NOMO-1 treated with DMSO at 0.1 percent for 48 hours (cell line): ENCODE measurements around the gene CDK2AP2.
"Not testable (repeated sequence)": the region's sequence is repeated elsewhere in the genome, so short reads cannot be mapped to it uniquely, and the experiment has no call there.

Experiments
- DNase-seq: peaks from one replicate; lab custom pipeline; 2025; ENCODE audit not compliant: unreplicated experiment; lab: John Stamatoyannopoulos, UW

CDK2AP2 gene

GRCh38 chr11:67524480-67524808 lies 16.5 kb upstream of the CDK2AP2 start:
- no peak for DNase-seq

GRCh38 chr11:67523556-67524479 lies 15.9 kb upstream of the CDK2AP2 start:
- DNase-seq = no peak

DNA sequence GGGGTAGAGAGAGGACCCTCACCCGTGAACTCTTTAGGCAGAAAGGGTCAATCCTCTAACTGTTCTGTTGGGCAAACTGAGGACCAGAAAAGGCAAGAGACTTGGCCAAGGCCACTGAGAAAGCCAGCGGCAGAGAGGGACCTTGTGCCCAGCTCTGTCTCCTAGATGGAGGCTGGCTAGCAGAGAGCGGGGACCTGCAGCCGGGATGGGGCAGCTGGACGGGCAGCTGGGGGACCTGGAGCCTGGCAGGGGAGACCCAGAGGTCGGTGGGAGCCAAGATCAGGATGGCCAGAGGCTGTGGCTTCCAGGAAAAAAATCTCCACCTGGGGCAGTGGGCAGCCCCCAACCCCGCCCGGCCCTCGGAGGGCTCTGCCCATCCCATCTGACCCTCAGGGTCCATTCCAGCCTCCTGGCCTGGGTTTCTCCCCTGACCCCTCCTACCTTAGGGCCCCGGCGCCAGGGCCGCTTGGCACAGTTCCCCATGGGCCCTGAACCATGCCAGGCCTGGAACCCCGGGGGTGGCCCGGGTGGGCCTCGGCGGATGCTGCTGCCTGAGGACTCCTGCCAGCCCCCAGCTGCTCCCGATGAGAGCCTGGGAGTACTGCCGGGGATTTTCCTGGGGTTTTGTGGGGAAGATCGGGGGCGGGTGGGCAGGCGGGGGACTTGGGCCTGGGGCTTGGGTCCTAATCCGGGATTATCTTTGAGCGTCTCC lies 15.0 kb upstream of the CDK2AP2 start, which contains the start of gene CABP2:
CABP2 (minus strand) TSS at position 603 of the 712 bp plus-strand sequence; CDS start at position 483, 120 bp downstream.
- DNase-seq = no peak

DNA sequence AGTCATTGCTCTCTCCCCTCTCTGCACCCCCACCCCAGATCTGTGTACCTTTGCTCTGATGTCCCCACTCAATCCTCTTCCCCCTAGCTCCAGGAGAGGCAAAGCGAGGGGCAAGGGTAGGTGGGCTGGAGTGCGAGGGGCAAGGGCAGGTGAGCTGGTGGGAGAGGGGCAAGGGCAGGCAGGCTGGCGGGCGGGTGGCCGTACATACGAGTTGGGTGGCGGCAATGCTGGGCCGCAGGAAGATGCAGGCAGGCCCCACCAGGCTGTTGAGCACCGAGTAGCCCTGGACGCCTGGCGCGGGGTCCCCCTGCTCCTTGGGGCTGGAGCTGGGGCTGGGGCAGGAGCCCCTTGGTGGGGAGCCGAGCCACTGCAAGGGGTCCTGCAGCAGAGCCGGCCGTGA lies 14.4 kb upstream of the CDK2AP2 start:
- no peak for DNase-seq

- no peak for DNase-seq
These were observed 14.0 kb upstream of the CDK2AP2 start for GRCh38 chr11:67521924-67522323.

DNA sequence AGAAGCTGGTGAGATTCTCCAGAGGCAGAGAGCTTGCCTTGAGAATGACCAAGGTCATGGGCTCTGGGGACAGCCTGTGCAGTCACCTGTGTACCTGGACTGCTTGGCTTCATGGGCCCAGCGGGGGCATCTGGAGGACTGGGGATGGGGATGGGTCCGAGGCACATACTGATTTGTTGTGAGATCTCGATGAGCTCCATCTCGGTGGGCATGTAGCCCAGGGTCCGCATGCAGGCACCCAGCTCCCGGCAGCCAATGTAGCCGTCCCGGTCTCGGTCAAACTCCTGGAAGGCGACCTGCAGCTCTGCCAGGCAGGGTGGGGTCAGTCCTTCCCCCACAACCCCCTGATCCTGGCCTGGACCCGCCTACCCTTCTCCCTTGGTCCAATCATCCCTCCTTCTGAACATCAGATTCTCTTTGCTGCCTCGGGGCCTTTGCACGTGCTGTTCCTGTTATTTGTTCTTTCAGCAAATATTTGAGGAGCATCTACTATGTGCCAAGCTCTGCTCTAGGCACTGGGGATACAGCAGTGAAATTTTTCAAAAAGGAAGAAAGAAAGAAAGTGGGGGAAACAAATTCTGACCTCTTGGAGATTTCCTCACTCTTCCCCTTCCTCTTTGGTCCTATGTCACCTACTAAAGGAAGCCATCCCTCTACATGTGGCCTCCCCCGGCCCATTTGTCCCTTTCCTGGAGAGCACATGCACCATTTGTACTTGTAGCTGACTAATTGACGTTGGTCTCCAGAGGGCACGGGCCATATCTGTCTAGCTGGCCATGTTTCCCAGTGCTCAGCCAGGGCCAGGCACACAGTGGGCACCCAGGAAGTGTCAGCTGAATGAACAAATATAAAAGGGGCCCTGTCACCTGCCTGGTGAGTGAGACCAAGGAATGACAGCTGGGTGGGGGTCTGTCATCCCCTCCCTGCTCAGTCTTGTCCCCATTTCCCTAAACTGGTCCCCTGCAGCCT lies 13.2 kb upstream of the CDK2AP2 start:
- DNase-seq = no peak

DNA sequence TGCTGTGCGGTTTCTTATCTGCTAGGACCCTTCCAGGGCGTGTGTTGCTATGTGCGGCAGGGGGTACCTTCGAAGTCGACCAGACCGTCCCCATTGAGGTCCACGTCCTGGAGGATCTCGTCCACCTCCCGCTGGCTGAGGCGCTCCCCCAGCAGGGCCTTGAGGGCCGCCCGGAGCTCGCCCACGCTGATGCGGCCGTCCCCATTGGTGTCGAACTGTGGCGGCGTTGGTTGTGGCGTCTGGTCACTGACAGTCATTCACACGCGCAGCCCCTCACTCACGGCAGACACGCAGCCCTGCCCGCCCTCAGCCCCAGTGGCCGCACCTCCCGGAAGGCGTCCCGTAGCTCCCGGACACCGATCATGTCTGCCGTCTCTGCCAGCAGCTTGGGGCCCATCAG lies 11.8 kb upstream of the CDK2AP2 start:
- DNase-seq = no peak

DNA sequence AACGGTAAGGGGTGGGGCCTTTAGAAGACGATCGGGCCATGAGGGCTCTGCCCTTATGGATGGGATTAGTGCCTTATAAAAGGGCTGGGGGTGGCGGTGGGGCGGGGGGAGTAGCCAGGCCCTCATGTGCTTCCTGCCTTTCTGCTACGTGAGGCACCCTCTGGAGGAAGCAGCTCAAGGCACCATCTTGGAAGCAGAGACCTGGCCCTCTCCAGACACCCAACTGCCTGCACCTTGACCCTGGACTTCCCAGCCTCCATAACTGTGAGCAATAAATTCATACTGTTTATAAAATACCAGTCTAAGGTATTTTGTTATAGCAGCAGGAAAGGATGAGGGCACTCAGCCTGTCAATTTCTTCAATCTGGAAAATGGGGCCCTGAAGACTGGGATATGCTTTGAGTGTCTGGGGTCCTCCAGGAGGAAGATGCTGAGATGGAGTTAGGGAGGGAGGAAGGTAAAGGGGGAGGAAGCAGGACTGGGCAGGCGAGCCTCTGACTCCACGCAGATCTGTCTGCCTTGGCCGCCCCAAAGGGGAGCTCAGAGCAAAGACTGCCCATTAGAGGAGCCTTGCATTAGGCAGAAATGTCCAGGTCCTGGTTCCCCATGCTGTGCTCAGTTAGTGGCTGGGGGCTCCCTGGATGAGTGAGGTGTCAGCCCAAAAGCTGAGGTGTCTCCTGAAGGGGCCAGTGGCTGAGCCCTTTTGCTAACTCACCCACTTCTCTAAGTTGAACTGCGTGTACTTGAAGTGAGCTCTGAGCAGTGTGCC lies 10.0 kb upstream of the CDK2AP2 start:
- DNase-seq = no peak

- DNase-seq = no peak
These were observed 8.8 kb upstream of the CDK2AP2 start for GRCh38 chr11:67516806-67517205.

DNA sequence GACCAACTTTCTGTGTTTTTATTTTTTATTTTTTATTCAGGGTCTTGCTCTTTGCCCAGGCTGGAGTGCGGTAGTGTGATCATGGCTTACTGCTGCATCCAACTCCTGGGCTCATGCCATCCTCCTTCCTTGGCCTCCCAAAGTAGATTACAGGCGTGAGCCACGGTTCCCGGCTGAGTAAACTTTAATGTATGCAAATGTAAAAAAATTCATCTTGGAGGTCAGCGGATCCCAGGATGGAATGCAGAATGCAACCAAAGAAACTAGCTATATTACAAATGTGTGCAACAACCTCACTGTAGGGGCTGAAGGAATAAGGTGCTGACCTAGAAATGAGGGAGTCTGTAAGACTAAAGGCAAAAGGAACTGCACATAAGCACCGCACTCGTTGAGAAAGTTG lies 6.2 kb upstream of the CDK2AP2 start:
- no peak for DNase-seq

GRCh38 chr11:67511558-67511957 lies 3.6 kb upstream of the CDK2AP2 start:
- DNase-seq = not testable (repeated sequence)

DNA sequence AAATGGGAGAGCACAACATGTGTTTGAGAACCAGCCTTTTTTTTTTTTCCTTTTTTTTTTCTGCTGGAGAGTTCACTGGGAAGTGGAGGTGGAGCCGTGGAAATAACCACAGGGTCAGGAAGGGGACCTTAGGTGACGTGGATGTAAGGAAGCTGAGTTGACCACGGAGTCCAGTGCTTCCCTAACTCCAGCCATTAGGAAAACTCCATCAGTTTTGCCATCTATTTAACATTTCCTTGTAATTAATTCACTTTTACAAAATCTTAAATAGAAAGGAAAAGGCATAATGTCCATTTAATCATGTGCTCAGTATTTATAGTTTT lies 2.0 kb upstream of the CDK2AP2 start:
- no peak for DNase-seq

DNA sequence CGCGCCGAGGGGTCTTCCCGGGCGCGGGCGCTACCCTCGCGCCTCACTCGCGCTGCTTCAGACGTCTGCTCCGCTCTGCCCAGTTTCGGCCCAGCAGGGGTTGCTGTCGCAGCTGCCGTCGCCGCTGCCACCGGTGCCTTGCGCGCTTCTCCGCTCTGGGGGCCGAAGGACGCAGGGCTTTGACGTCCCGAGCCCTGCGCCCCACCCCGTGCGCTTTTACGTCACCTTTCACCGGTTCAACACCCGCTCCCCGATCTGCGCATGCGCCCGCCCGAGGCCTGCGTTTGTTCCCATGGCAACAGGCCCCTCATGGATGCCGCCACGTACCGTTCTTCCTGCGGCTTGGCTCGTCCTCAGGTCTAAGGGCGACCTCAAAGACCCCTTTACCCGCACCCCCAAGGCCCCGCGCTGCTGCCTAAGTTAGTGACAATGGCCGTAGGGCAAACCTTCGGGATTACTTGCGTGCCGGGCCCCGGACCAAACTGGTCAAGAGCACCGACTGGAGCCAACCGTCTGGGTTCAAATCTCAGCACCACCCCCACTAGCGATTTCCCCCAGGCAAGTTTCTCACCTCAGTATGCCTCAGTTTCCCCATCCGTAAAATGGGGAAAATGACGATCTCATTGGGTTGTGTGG lies 642 bp upstream of the CDK2AP2 start:
- peak; percentile 92 for DNase-seq

DNA sequence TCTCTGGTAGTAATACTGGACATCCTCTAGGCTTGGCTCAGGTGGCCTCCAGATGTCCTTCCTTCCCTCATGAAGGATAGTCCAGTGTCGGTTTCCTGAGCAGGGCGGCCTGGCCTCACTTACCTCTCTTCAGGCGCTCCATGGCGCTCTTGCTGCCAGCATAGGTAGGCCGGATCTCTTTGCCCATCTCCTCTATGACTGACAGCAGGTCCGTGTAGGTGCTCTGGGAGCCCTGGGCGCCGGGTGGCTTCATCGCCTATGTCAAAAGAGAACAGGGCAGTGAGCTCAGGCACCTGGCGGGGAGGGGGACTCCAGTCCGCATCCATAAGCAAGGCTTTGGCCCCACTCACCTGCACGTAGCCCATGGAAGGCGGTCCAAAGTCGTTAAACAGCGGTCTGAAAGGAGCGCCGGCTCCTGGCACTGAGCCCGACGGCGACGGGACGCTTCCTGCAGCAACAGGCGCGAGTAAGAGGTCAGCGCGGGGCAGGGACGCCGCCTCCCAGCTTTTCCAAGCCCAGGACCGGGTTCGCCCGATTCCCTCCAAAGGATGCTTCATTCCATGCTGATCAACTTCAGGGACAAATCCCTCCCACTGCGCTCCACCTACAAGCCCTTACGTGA lies 609 bp downstream of the CDK2AP2 start:
- no peak for DNase-seq

- DNase-seq = no peak
These were observed 1.4 kb downstream of the CDK2AP2 start for GRCh38 chr11:67506426-67507051.

DNA sequence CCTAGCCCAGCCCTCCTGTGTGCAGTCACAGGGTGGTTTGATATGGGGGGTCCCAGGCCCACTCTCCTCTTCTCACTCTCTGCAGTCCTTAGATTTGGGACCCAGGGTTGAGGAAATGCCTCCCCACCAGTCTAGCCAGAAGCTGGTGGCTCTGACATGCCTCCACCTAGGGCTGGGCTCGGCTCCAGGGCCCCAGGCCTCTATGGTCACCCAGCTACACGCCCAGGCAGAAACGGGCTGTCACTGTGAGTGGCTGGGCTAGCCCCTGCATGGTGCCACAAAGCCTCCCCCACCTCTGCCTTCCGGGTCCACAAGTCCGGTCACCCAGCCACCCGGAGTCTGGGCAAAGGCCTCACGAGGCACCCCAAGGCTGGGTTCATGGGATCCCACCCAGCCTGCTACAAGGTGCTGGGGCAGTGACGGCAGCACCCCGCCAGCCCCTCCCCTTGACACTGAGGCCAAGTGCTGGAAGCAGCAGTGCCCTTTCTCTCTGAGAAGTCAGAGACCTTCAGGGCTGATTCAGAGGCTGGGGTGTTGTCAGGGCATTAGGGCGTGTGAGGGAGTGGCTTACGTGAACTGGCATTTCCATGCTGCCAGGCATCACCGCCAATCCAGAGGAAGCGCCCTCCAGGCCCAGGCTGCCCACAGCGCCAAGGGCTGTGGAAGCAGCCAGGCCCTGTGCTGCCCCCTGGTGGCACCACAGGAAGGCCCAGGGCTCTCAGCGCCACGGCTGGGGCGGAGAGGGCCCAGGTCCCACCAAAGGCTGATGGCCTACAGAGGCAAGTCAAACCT lies 2.2 kb downstream of the CDK2AP2 start:
- peak; percentile 87 for DNase-seq

- peak; percentile 36 for DNase-seq
These were observed 2.9 kb downstream of the CDK2AP2 start, which contains the start of gene PITPNM1 for GRCh38 chr11:67504950-67505581. TSS of gene PITPNM1 (minus strand) at chr11:67505363. CDS start at chr11:67504180, 1,183 bp downstream.
